Measurements from ENCODE around the gene FNIP2.
"Not testable (repeated sequence)": the region's sequence is repeated elsewhere in the genome, so short reads cannot be mapped to it uniquely, and the experiment has no call there.

Gene FNIP2

DNA sequence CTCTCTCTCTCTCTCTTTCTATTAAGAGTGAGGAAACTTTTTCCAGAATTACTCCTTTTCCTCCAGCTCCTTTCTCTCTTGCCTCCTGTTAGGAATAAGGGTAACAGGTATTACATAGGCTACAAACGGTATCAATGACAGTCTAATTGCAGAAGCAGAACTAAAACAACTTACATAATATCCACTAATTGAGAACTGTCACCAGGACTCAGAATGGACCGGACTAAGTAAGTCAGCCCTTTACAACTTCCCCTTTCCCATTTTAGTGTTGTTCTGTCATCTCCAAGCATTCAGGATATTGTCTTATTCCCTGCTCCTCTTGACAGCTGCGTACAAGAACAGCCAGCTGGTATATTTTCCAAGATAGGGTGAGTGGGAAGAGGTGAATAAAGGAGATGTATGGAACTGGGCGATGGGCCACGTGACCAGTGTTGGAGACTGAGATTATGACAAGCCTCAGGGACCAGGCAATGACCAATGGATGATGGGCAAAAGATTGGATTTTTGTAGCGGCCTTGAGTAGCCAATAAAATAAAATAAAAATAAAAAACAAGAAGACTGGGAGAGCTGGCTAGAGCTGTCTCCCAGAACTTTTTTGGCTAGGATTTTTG lies 2.3 kb upstream of the FNIP2 start:
- no peak for DNase-seq

DNA sequence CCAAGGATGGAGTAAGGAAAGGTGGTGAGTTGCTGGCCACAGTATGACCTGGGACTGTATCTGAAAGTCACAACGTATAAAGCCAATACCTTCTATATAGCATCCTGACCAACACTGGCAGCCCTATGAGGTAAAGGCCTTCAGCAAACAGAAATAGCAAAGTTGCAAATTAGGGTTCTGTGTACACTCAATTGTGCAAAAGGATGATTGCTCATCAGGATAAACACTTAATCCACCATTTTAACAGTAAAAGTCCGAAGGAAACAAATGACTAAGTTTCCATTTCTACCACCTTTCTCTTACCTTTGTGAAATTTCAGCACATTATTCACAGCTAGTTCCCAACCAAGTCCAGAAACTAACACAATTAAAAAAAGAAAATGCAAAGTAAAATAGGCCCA lies 1.4 kb upstream of the FNIP2 start:
- no peak for DNase-seq

DNA sequence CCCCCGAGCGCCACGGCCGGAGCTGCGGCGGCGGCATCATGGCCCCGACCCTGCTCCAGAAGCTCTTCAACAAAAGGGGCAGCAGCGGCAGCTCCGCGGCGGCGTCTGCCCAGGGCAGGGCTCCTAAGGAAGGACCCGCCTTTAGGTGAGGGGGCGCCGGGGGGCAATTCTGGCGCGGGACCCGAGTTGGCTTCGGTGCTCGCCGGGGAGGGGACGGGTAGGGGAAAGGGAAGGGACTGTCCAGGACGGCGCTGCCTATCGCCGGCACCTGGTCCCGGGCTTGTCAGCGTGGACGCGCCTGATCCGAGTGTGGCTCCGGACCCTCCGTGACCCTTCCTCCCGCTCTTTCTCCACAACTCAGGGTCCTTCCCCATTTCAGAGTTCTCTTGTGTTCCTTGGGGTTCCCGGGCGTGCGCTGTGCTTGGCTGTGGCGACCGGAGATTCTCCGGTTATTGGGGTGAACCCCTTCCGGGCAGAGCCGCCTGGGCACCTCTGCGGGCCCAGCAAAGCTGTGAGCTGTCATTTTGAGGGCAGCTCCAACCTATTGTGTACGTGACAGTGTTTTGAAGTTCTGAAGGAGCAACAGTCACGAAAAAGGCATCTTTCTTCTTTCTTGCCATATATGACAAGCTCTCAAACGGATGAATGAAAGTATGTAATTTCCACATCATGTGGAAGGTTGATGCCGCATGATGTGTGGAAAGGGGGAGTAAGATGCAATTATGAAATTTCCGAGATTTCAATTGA lies 522 bp downstream of the FNIP2 start:
- peak; percentile 27 for DNase-seq

DNA sequence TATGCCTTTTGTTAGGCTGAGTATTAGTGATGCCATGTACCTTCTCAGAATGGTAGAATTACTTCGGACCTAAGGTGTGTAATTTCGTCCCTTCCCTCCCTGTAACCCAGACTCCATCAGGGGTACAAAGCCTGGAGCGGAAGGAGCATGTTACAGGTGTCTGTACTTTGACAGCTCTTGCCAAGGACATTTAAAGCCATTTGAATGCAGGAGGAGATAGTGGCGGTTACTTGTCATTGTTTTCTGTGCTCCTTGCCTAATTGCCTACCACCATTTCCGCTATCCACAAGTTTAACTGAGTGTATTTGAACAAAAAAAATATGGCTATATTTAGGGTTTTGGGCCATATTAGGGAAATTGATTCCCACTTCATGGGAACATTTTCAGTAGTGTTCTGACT lies 1.8 kb downstream of the FNIP2 start:
- no peak for DNase-seq

DNA sequence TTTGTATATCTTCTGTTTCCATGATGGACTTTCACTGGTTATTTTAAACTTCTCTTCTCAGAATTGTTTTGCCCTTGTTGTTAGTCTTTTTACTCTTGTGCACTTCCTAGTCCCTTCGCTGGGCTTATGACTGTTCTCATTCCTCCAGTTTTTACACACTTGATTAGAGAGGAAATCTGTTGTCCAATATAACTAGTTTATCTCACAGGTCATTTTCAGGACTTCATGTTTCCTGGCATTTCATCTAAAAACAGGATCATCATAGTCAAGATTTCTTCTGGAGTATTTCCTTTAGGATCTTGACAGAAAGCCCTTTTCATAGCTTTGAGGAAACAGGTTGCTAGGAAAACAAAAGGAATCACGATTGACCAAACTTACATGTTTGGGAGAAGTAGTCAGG lies 3.0 kb downstream of the FNIP2 start:
- DNase-seq, result no peak

DNA sequence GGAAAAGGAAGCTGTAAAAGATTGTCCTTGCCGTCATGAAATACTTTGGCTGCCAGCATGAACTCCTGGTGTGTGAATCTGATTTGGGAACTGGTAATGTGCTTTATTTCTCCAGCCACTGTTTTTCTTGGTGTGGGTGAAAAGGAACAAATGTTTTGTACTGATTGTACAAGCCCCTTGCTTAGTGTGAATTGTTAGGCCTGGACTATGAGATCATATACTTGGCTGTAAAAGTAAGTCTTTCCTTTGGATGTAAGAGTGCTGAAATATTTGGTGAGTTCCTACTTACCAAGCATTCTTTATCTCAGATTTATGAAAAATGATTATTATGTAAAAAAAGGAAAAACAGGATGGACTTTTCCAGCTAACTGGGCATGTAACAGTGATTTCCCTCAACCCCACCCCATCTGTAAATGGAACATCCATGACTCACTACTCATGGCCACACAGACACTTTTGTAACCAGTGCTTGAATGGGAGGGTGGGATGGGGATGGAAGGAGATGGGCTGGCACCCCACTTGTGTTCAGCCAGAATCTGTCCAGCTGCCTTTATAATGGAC lies 6.3 kb downstream of the FNIP2 start:
- no peak for DNase-seq

DNA sequence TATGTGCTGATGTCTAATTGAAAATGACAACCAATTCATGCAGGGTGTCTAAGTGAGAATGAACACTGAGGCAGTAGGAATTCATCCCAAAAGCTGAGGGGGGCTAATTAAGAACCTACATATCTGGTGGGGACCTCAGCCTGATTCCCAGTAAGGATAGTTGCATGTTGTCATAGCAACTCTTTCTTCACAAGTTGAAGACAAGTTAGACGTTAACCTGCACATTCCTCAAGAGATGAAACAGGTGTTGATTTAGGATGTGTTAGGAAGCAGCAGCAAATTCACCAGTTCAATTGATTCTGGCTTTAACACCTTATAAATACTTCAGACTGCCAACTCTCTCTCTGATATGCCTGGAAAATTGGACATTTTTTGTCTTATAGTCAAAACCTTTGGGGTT lies 7.3 kb downstream of the FNIP2 start:
- DNase-seq, result no peak

DNA sequence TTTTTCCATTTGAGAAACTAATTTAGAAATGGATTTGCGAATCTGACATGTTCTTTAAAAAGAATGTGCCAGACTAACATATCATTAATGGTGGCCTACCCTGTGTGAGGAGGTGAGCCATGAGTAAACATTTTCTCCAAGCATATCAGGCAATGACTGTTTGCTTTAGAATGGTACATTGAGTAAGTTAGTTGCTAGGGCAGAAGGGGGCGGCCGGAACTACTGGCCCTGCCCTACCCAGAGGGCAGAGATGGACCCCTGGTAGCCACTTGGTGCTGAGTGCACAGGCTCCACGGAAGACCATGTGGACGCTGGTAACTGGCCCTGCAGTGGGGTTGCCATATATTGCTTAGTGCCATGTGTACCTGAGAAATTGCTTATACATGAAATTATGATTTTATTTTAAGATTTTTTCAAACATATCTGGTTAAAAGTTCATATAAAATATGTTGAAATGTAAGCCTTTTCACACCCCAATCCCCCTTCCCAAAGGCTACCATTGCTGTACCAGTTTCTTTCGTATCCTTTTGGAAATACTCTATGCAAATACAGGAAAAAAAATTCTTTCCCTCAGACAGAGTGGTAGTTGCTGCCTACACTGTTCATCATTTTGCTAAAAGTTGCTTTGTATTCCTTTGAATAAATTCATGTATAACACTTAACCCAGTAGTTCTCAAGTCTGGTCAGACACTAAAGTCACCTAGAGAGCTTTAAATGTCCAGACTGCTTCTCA lies 8.8 kb downstream of the FNIP2 start:
- peak; percentile 2 for DNase-seq

DNA sequence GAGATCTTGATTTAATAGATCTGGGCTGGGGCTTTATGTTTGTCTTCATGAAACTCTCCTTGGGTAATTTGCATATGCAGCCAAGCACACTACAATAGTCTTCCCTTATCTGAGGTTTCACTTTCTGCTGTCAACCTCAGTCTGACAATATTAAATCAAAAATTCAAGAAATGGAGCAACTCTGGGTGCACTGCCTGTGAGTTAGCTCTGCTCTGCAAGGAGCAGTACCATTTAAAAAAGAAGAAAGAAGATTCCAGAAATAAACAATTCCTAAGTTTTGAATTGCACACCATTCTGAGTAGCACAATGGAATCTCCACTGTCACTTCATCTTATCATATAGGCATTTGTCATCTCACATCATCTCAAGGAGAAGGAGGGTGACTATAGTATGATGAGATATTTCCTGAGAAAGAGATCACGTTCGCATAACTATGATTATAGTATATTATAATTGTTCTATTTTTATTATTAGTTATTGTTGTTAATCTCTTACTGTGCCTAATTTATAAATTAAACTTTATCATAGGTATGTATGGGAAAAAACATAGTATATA lies 9.4 kb downstream of the FNIP2 start:
- DNase-seq, result no peak

DNA sequence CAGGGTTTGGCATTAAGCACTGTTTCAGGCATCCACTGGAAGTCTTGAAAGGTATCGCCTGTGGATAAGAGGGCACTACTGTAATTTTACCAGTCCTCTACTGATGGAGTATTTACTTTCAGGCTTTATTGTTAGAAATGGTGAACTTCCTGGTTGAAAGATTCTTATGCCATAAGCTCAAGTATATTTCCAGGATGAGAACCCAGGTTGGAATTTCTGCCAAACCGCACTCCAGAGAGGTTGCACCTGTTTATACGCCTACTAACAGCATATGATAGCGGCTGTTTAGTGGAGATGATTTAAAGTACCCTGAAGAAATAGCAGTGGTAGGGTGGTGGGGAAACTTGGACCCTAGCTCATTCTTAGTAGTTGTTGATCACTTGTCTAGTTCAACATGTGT lies 9.9 kb downstream of the FNIP2 start:
- peak; percentile 17 for DNase-seq

DNA sequence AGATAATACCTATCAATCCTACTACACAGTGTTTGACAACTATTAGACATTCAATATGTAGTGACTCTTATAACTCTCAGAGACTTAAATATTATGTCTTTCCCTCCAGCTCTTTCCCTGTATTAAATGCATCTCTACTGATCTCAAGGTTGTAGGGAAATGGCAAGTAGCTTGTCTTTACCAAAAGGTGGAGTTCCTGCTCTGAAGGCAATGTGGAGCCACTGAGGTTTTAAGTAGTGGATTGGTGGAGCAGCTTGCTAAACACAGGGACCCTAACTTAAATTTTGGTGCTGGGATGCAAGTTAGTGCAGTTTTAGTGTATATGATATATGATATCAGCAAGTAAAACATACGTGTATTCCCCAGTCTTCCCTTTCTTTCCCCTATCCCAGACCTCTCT lies 13.1 kb downstream of the FNIP2 start:
- DNase-seq, result no peak

DNA sequence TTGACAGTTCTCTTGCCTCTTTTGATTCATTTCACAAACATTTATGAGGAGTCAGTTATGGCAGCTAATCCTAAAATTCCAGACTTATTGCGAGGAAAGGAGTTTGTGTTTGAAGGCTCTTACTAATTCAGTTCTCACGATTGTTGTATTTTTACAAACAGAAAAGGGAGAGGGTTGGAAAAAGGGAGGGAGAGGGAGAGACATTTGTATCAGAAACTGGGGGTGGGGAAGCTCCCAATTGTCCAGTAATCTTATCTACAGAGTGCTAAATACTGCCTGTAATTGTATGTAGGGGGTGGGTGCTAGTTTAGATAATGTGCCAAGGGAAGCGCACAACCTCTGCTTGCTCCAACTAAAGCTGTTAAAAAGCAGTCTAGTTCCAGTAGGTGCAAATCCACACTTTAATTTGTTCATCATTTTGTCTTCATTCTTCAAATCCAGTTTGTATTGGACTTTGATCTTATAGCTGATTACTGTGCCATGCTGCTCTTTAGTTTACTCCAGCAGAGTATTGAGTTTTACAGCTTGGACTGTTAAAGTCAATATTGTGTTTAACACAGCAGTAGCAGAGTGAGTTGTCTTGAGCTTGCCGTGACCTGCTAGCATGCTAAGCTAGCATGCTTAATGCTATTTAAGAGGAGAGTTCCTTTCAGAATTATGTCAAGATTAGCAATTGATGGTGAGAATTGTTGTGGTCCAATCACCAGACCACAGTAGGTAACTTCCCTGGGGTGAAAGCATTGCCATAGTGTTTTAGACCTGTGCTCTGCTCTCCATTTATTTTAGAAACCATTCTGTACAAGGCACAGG lies 13.9 kb downstream of the FNIP2 start:
- DNase-seq, result no peak

DNA sequence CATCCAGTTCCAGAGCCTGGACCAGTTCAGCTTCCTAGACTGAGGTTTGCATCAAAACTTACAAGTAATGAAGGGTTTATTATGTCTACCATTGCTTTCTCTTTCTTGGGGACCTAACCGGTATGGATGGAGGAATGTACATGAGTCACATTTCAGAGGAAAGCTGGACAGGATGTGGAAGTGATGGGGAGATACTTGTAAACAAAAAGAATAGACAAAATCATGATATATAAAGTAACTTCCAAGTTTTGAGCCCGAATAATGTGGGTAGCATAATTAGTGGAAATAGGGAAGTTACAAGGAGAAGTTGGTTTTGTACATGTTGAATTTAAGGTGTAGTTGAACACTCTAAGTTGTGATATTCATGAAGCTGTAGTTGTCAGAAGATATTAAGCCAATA lies 15.0 kb downstream of the FNIP2 start:
- no peak for DNase-seq

DNA sequence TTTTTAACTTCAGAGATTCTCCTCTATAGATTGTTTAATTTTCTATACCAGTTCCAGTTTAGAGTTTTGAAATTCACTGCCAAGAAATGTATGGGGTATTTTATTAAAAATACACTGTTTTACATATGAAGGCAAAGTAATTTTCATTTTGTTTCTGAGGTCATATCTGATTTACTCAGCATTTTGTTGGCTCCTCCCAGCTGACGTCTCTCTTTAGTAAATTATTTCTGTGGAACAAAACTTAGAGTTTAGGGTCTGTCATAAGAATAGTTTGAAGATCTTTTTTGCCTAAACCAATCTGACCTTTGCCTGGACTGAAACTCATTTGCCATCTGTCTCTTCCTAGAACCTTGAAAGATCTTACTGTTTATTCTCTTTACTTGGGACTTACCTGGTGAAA lies 16.9 kb downstream of the FNIP2 start:
- no peak for DNase-seq

DNA sequence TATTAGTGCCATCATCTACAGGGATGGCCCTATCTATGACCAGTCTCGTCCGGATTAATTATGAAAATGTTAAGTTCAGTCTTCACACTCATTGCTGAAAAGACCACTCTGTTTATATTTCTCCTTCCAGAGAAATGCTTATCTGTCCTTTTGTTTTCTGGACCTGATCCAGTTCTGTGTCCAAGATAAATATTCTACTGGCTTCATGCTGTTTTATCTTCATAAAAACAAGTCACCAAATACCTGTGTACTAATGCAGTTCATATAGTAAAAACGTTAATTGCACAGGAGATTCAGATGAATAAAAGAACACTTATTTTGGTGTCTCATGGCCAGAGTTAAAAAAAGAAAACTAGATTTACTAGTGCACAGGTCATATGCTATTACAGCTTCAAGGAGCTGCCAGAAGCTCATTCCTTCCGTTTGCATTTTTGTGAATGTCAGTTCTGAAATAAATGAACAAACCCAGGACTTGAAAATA lies 17.3 kb downstream of the FNIP2 start:
- DNase-seq, result peak; percentile 13

DNA sequence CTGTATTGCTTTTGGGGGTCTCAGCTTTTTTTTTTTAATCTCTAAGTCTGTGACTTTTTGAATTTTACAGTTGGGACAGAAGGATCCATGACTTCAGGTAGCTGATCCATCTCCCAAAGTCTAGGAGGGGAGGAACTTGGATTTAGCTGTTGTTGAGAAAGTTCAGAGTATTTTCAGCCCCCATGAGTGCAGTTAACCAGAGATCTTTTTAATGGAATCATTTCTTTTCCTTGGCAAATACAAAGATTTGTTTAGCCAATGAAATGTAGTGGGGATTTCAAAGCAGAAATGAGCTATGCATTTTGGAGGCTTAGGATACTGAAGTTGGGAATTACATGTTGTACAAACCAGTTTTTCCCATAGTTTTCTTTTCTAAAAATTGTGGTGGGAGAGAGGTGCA lies 18.1 kb downstream of the FNIP2 start:
- no peak for DNase-seq

DNA sequence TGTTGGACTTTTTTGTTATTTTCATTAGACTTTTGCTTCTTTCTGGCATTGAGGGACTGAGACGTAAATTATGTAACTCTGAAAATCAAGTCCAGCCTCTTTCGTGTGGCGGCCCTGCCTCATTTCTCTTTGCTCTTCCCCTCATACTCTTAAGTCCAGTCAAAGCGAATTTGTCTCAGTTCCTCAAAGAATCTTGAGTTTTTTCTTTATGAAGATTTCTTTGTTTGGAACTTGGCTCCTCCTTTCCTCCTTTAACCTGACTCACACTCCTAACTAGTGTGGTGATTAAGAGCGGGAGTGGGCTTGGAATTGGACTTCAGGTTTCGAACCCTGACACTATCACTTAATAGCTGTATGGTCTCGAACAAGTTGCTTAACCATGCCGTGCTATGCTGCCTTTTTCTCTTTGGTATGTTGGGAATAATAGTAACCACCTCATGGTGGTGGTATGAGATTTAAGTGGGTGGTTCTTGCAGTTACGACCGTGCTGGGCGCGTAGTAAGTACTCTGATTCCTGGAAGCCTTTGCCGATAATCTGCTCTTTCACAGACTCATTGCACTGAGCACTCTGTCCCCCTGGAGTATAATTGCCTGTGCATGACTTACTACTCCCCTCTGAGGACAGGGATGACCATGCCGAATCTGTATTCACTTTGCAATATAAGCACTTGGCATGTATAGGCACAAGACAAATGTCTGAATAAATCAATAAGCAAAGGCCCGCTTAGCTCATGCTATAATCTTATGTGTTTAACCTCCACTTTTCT lies 19.1 kb downstream of the FNIP2 start:
- DNase-seq, result no peak

DNA sequence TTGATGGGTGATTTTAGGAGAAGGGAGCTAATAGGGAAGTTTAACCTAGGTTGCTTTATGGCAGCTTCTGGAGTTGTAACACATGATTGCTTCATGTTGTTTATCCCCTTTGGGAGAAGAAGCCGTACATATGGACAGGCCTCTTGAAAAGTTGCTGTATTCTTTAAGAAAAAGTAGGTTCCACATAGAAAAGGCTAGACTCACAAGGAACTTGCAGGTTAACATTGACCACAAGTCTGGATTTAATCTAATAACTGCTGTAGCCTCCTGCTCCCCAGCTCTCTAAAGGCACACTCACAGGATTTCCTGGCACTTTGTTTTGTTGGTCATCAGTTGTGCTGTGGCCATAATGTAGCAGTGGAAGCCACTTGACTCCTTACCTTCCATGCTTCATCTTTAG lies 19.7 kb downstream of the FNIP2 start:
- no peak for DNase-seq

DNA sequence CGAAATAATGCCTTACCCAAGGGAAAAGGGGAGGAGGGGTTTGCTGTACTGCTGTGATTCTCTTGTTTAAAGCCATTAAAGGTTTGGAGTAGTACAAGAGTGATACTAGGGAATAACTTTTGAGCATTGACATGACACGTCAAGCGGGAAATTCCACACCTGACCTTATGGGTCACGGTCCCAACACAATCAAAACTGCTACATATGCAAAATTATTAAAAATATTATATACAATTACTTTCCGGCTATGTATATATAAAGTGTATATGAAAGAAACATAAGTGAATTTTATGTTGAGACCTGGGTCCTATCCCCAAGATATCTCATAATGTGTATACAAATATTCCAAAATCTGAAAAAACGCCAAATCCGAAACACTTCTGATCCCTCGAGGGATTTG lies 21.0 kb downstream of the FNIP2 start:
- DNase-seq, result no peak

DNA sequence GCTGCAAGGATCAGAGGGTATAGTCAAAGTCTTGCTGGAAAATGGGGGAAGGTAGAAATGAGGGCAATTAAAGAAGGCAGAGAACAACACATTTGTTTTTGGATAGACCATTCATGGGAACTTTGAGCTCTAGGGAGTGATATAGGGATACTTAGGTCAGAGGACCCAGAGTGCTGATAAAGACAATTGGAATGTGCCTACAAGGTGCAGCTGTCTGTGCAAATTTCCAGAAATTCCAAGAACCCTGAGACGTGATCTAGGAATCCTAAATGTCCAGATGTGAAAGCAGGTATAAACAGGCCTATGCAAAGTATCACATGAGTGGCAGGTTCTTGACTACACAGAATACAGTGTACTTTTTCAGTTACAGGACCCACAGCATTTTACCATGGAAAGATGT lies 24.2 kb downstream of the FNIP2 start:
- no peak for DNase-seq

DNA sequence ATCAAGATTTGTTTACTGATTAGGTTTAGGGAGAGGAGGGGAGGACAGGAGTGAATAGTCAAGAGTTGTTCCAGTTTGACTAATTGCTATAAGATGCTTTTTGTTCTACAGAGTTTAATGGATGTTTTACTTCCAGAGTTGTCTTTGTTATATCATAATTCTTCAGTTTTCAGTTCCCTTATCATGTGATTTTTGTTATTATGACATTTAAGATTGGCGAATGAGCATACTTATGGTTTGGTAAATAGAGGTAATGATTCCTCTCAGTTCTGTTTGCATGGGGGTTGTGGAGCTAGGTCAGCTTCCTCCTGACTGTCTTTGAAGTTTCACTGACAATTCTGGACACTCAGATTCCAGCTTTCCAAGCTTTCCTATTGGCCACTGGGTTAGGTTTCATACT lies 24.6 kb downstream of the FNIP2 start:
- not testable (repeated sequence) for DNase-seq
